SH-SY5Y (cell line): Measurements from ENCODE around the gene MADD.

Experiments
- GATA2 ChIP-seq: IDR thresholded peaks from 2 replicates; pipeline ENCODE4 v1.6.1; 2011; ENCODE audit warnings: mild to moderate bottlenecking, low read depth, low read length
- GATA3 ChIP-seq: IDR thresholded peaks from 2 replicates; pipeline ENCODE4 v1.6.1; 2011; ENCODE audit warnings: low read depth, mild to moderate bottlenecking, low read length, moderate library complexity

- no peak for TF ChIP-seq GATA2
- no peak for TF ChIP-seq GATA3
Observed at GRCh38 chr11:47258317-47258902, 11.5 kb upstream of the MADD start.
